MCF 10A (cell line): Measurements from ENCODE around the gene DSCAML1. TPM values are rescaled to one million over a fixed set of nuclear protein-coding genes. Genes with fewer than 3 reads are reported as not detected.

Source experiments
- BruUV-seq: library from RNA; stranded (reverse); fragments of 400-500 nt; replicated peaks from 2 replicates; lab custom pipeline; 2021; lab: Mats Ljungman, UMichigan
- CTCF ChIA-PET: fragments of 300-600 bp; sonication (Branson Sonifier 250); formaldehyde crosslinking; extraction: SDS; loops from one replicate; lab custom pipeline; 2021; ENCODE audit warnings: antibody characterized with exemption, inconsistent platforms; lab: Yijun Ruan, JAX
- POLR2A ChIA-PET: fragments of 300-600, 350-650 bp; sonication (Branson Sonifier 250); formaldehyde crosslinking; extraction: SDS; loops from one replicate; lab custom pipeline; 2020; ENCODE audit warnings: antibody characterized with exemption, inconsistent platforms; lab: Yijun Ruan, JAX
- DNase-seq: peaks from one replicate; pipeline ENCODE4 v3.0.0-alpha.2; 2018; ENCODE audit not compliant: unreplicated experiment
- H3K27ac Mint-ChIP-seq: one replicate; pipeline ENCODE4 v1.8.0; 2022; ENCODE audit warnings: mild to moderate bottlenecking, low read depth, mixed read lengths; ENCODE audit not compliant: unreplicated experiment
- H3K27me3 Mint-ChIP-seq: one replicate; pipeline ENCODE4 v1.8.0; 2022; ENCODE audit warnings: mixed read lengths; ENCODE audit not compliant: insufficient read depth, unreplicated experiment
- H3K36me3 Mint-ChIP-seq: one replicate; pipeline ENCODE4 v1.8.0; 2022; ENCODE audit warnings: mild to moderate bottlenecking, moderate library complexity, mixed read lengths; ENCODE audit not compliant: insufficient read depth, unreplicated experiment
- H3K4me1 Mint-ChIP-seq: one replicate; pipeline ENCODE4 v1.8.0; 2022; ENCODE audit warnings: mixed read lengths; ENCODE audit not compliant: insufficient read depth, unreplicated experiment
- H3K4me3 Mint-ChIP-seq: one replicate; pipeline ENCODE4 v1.8.0; 2022; ENCODE audit warnings: mild to moderate bottlenecking, moderate library complexity, mixed read lengths; ENCODE audit not compliant: unreplicated experiment
- H3K9me3 Mint-ChIP-seq: one replicate; pipeline ENCODE4 v1.8.0; 2022; ENCODE audit warnings: mixed read lengths; ENCODE audit not compliant: unreplicated experiment
- CTCF ChIP-seq: fragments of 200-600 bp; IDR thresholded peaks from one replicate; pipeline ENCODE4 v1.8.0; 2022; ENCODE audit warnings: antibody characterized with exemption, mild to moderate bottlenecking; ENCODE audit not compliant: unreplicated experiment
- intact Hi-C: fragments of 100-400 bp; cut with micrococcal nuclease; formaldehyde crosslinking; loops from 2 replicates; pipeline ENCODE4 v1.14.1; 2022
- total RNA-seq: library from RNA; stranded (reverse); gene quantifications from 2 replicates; pipeline ENCODE4 v1.2.3, GENCODE V29; 2022

Gene DSCAML1
- total RNA-seq, 1 experiment from 2014 or later, result not detected

GRCh38 chr11:117421476-117421875 lies 375.5 kb downstream of the DSCAML1 start:
- no peaks in the 10 kb centered on the region for H3K4me1 Mint-ChIP-seq
- ChIA-PET POLR2A (no interaction called here), CTCF (interaction anchor here (0.7 to 10.0 kb wide), 2 partner anchors 262 to 396 kb away, joined by 3 to 173 read pairs; no protein-coding TSS in a partner anchor)
- H3K27ac Mint-ChIP-seq, result no peak overlapping the region
- no peak for TF ChIP-seq CTCF
- no peaks in the 10 kb centered on the region for H3K36me3 Mint-ChIP-seq
- no peak for DNase-seq
- H3K9me3 Mint-ChIP-seq, result no peaks in the 10 kb centered on the region
- H3K27me3 Mint-ChIP-seq, result peaks cover 16% of the 10 kb centered on the region
- H3K4me3 Mint-ChIP-seq, result no peak overlapping the region
- intact Hi-C loops, result loop anchor here (10.0 kb wide), 1 partner anchor 193 kb away; no protein-coding TSS in a partner anchor
- no TSS peak for BruUV-seq

GRCh38 chr11:117421041-117421440 lies 376.0 kb downstream of the DSCAML1 start:
- Mint-ChIP-seq H3K36me3 (no peaks in the 10 kb centered on the region), H3K27me3 (peaks cover 12% of the 10 kb centered on the region), H3K4me3 (no peak overlapping the region), H3K9me3 (no peaks in the 10 kb centered on the region), H3K27ac (no peak overlapping the region), H3K4me1 (no peaks in the 10 kb centered on the region)
- BruUV-seq, result no TSS peak
- intact Hi-C loops, result loop anchor here (10.0 kb wide), 1 partner anchor 194 kb away; no protein-coding TSS in a partner anchor
- ChIA-PET POLR2A (no interaction called here), CTCF (interaction anchor here (10.0 kb wide), 1 partner anchor 396 kb away, joined by 173 read pairs; no protein-coding TSS in a partner anchor)
- no peak for TF ChIP-seq CTCF
- no peak for DNase-seq

GRCh38 chr11:117420598-117420997 lies 376.4 kb downstream of the DSCAML1 start:
- H3K4me1 Mint-ChIP-seq, result no peaks in the 10 kb centered on the region
- H3K27me3 Mint-ChIP-seq, result peaks cover 11% of the 10 kb centered on the region
- ChIA-PET POLR2A (no interaction called here), CTCF (interaction anchor here (0.7 to 10.0 kb wide), 2 partner anchors 24 to 397 kb away, joined by 3 to 173 read pairs; no protein-coding TSS in a partner anchor)
- intact Hi-C loops, result loop anchor here (10.0 kb wide), 1 partner anchor 194 kb away; no protein-coding TSS in a partner anchor
- no peaks in the 10 kb centered on the region for H3K9me3 Mint-ChIP-seq
- no peak overlapping the region for H3K4me3 Mint-ChIP-seq
- H3K27ac Mint-ChIP-seq, result no peak overlapping the region
- no TSS peak for BruUV-seq
- no peak for TF ChIP-seq CTCF
- no peaks in the 10 kb centered on the region for H3K36me3 Mint-ChIP-seq
- DNase-seq, result no peak

GRCh38 chr11:117420143-117420485 lies 376.9 kb downstream of the DSCAML1 start:
- CTCF ChIA-PET, result interaction anchor here (0.7 to 10.0 kb wide), 2 partner anchors 24 to 397 kb away, joined by 3 to 173 read pairs; no protein-coding TSS in a partner anchor
- no peaks in the 10 kb centered on the region for H3K9me3 Mint-ChIP-seq
- no peak overlapping the region for H3K4me3 Mint-ChIP-seq
- peaks cover 11% of the 10 kb centered on the region for H3K27me3 Mint-ChIP-seq
- BruUV-seq, result no TSS peak
- H3K36me3 Mint-ChIP-seq, result no peaks in the 10 kb centered on the region
- no peak for DNase-seq
- no peak for TF ChIP-seq CTCF
- no peak overlapping the region for H3K27ac Mint-ChIP-seq
- intact Hi-C loops, result loop anchor here (10.0 kb wide), 1 partner anchor 195 kb away; no protein-coding TSS in a partner anchor
- no peaks in the 10 kb centered on the region for H3K4me1 Mint-ChIP-seq
- POLR2A ChIA-PET, result no interaction called here
